ENCODE data around the gene RPS27.

GRCh38 chr1:153958111-153958960, 32.2 kb upstream of the RPS27 start, which contains the start of gene CRTC2:
- TF ChIP-seq JUNB (IDR thresholded peaks at IDR 0.05; ENCODE audit: unreplicated experiment) (no peak), EZH2 (IDR thresholded peaks at IDR 0.05; ENCODE audit: low read depth, unreplicated experiment) (no peak), POLR2AphosphoS5 (IDR thresholded peaks at IDR 0.05; ENCODE audit: low read depth) (peak; percentile 92), CTCF (conservative IDR thresholded peaks at IDR 0.05; ENCODE audit: low read depth in 2 of 2) (no peak)
